ENCODE measurements around the gene TMEM132D. TPM values are rescaled to one million over a fixed set of nuclear protein-coding genes. Genes with fewer than 3 reads are reported as not detected.

TMEM132D gene
- total and polyA plus RNA-seq, 2 of the 4 experiments (the other 2 are of a cell fraction), result not detected

DNA sequence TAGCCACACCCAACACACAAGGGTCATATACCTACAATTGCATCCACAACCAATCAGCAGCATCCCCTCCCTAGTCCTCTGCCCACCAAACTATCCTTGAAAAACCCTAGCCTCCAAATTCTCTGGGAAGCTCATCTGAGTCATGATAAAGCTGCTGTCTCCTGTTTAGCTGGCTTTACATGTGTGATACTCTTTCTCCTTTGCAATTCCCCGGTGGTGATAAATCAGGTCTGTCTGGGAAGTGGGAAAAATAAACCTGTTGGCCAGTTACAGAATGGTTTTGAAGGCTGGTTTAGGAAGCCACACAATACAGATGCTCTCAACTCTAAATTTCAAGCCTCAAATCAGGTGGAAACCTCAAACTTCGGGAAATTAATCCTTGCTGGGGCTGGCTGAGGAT, 41.9 kb downstream of the TMEM132D start:
- Histone ChIP-seq H3K4me2 (ENCODE audit: low read depth, low read length) (no peak overlapping the region), H3K9me3 (ENCODE audit: control insufficient read depth, insufficient read depth, low read length) (peaks cover 29% of the 10 kb centered on the region), H2BK20ac (ENCODE audit: low read depth, low read length) (no peak overlapping the region), H2BK120ac (ENCODE audit: low read depth, low read length) (no peak overlapping the region), H3K27ac (ENCODE audit: insufficient read depth, low read length) (no peak overlapping the region), H2AK9ac (replicated peaks; ENCODE audit: low read depth, low read length, poor library complexity) (no peak overlapping the region), H2BK5ac (ENCODE audit: low read depth, low read length, poor library complexity, severe bottlenecking) (no peak overlapping the region), H3K4ac (ENCODE audit: low read depth, low read length) (no peak overlapping the region), H3K56ac (ENCODE audit: extremely low read depth, insufficient read depth, low read length) (no peak overlapping the region), H2AK5ac (ENCODE audit: low read depth, low read length) (no peak overlapping the region), H3K79me1 (ENCODE audit: low read depth in 1 of 2, low read length in 2 of 2) (no peaks in the 10 kb centered on the region), H3K4me1 (ENCODE audit: control insufficient read depth, insufficient read depth, low read length) (no peaks in the 10 kb centered on the region), H3K9me1 (ENCODE audit: insufficient read depth, low read length) (no peaks in the 10 kb centered on the region), H2BK15ac (ENCODE audit: low read depth, low read length) (no peak overlapping the region), H4K20me1 (ENCODE audit: insufficient read depth, low read length) (no peaks in the 10 kb centered on the region), H3K4me3 (ENCODE audit: insufficient read depth, low read depth, low read length) (no peak overlapping the region), H4K91ac (ENCODE audit: insufficient read depth, low read depth, low read length) (no peak overlapping the region), H3K14ac (replicated peaks; ENCODE audit: low read depth, low read length) (no peak overlapping the region), H3K27me3 (ENCODE audit: control insufficient read depth, insufficient read depth, low read length) (no peaks in the 10 kb centered on the region), H3K18ac (ENCODE audit: low read depth, low read length) (no peak overlapping the region), H3K36me3 (ENCODE audit: control insufficient read depth, insufficient read depth, low read length) (no peaks in the 10 kb centered on the region), H4K5ac (ENCODE audit: low read depth, low read length) (no peak overlapping the region), H4K8ac (ENCODE audit: low read depth in 2 of 2, low read length in 2 of 2) (no peak overlapping the region), H3K23ac (ENCODE audit: low read depth, low read length) (no peak overlapping the region), H3K9ac (ENCODE audit: low read depth, low read length) (no peak overlapping the region), H2AFZ (replicated peaks; ENCODE audit: low read length, poor library complexity) (no peak overlapping the region)
- BruUV-seq (replicated peaks), result no TSS peak
- intact Hi-C loops (cut with micrococcal nuclease), result no loop called here
- in situ Hi-C loops (cut with MboI; ENCODE audit: low sequenced_read_pairs), result no loop called here
- ChIA-PET POLR2A (ENCODE audit: unreplicated experiment) (no interaction called here), CTCF (no interaction called here)
- DNase-seq (no peak), ATAC-seq (ENCODE audit: low read depth) (no peak)
- WGBS, 2 experiments (ENCODE audit: extremely low coverage in 2 of 2, insufficient read length in 1 of 2), result 0% methylated on average over 1 of the region's 2 CpGs; no CpG with 5 or more reads in 1 of the 2 experiments
- no peak for TF ChIP-seq CHD1 (IDR thresholded peaks at IDR 0.05; ENCODE audit: low read depth, low read length)
- TF ChIP-seq FOS (IDR thresholded peaks at IDR 0.05; ENCODE audit: low read depth, low read length), result no peak
- no peak for TF ChIP-seq USF2 (IDR thresholded peaks at IDR 0.05; ENCODE audit: low read depth, low read length)
- dilution Hi-C loops (cut with HindIII; ENCODE audit: low sequenced_read_pairs, unreplicated experiment), result no loop called here
